HG03457 (cell line): ENCODE measurements around the gene CDKN2AIPNL.
A peak's percentile ranks its signal among the peaks of the same experiment; 100 is the strongest.
"Not testable (repeated sequence)": the region's sequence is repeated elsewhere in the genome, so short reads cannot be mapped to it uniquely, and the experiment has no call there.

Source experiments
- ATAC-seq: cut with Tn5 transposase; IDR thresholded peaks from one replicate; pipeline ENCODE4 v1.9.1; 2021; ENCODE audit warnings: moderate number of reproducible peaks; ENCODE audit not compliant: unreplicated experiment

Gene CDKN2AIPNL

DNA sequence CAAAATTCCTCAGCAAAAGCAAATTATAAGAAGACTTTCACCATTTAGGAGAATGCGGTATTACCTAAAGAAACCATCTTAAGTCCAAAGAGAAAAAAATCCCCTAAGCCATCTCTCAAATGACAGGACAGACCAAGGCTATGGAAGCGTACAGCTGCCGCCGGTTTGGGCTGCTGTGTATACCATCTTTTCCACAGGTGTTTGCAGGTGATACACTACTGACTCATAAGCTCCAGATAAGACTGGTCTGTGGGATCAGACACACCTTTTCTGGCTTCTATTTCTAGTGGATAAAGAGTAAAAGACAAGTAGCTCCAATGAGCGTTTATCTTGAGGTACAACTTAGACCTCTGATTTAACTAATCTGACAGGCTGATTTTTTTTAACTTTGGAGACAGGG lies 7.7 kb downstream of the CDKN2AIPNL start:
- ATAC-seq, result no peak

DNA sequence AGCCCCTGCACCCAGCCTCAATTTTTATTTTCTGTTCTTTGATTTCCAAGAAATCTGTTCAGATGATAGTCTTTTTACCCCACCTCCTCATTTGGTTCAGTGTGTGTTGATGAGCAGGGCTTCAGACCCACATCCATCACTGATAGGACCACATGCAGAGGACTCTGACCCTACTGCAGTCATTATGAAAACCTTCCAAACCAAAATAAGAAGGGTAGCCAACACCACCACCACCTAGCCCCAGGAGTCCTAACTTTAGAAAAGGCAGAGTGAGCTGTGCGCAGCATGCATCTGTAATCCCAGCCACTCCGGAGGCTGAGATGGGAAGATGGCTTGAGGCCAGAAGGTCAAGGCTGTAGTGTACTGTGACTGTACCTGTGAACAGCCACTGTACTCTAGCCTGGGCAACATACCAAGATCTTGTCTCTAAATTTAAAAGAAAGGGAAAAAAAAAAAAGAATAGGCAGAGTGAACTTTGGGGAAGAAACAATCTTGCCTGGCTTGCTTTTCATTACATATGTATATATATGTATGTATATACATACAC lies 13.0 kb downstream of the CDKN2AIPNL start:
- no peak for ATAC-seq

DNA sequence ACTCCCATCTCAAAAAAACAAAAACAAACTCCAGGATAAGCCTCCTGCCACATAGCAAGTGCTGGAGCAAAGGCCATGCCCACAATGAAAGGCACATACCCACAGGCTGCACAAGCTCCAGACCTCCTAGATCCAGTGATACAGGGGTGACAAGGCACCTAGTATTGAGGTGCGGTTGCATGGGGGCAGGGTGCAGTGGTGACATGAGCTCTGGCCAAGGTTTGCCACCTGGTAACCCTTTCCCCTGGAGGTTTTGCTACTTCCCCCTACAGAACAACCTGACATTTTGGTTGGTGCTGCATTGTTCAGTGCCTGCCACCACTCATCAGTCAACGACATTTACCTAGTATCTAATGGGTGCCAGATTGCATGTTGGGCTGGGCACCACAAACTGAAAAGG lies 14.5 kb downstream of the CDKN2AIPNL start:
- ATAC-seq, result no peak

DNA sequence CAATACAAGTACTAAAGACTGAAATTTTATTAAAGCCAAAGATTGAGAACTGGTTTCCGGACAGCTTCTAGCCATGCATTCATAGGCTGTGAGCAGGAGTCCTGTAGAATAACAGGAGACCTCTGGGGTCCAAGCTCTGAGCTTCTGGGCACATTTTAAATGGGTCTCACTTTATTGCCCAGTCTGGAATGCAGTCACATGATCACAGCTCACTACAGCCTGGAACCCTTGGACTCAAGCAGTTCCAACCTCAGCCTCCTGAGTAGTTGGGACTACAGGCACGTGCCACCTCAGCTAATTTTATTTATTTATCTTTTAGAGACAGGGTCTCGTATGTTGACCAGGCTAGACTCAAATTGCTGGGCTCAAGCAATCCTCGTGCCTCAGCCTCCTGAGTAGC lies 15.4 kb downstream of the CDKN2AIPNL start:
- ATAC-seq, result no peak

DNA sequence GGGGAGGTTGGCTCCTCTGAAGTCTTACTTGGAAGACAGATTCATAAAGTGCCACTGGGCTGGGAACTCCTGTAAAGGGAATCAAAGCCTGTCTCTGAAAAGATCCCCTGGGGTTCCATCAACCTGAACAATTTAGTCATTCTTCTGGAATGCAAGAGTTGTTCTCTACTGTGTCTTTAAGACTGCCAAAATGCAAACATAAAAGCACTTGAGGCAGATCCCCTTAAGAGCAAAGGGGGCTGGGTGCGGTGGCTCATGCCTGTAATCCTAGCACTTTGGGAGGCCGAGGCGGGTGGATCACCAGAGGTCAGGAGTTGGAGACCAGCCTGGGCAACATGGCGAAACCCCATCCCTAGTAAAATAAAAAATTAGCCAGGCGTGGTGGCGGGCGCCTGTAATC lies 16.7 kb downstream of the CDKN2AIPNL start:
- no peak for ATAC-seq

DNA sequence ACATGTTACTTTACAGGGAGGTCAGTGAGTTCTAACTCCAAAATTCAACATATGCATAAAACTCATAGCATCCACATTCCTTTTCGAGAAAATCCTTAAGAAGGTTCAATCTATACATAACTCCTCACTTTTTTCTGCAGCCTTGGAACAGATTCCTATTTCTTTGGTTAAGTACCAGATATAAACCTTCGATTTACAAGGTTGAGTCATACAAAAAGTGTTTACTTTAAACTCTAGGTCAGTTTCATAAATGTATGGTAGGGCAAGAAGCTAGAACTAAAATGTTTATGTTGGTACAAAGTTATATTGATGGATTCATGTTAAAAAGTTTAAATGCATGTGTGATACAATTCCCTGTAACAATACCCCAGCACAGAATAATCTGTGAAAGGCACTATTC lies 19.4 kb downstream of the CDKN2AIPNL start:
- no peak for ATAC-seq

DNA sequence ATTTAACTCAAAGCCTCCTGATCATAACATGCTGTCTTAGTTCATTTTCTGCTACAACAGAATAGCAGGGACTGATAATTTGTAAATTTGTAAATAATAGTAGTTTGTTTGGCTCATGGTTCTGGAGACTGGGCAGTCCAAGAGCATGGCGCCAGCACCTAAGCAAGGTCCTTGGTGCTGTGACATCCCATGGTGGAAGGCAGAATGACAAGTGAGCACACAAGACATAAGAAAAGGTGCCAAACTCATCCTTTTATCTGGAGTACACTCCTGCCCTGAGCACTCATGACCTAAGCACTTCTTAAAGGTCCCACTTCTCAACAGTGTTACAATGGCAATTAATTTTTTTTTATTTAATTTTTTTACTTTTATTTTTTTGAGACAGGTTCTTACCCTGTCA lies 24.2 kb downstream of the CDKN2AIPNL start:
- no peak for ATAC-seq

DNA sequence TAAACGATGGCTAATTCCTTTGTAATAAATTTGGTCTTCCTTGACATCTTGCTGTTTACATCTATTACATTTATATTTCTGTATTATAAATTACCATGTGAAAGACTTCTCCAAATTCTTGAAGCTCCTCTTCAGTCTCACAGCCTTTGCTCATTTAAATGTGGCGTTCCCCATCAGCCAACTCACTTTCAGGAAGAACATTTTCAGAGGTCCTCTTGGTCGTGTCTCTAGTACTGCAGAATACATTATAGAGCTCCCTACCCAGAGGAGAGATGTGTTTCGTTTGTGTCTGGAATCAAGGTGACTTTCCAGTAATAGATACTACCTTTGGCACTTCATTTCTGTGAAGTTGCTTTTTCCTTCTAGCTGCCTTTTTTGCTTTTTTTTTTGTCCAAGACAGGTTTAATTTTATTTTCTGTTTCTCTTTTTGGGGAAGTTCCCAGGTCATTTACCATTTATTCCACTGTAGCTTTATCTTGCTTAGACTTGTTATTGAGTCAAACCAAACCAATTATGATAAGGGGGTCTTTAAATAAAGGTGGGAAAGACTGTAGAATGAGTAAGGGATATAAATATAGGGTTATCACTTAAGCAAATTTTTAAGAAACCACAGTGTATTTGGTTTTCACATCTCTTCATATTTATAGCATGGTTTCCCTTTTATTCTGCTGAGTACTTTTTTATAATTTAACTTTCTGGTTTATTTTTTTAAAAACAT lies 27.5 kb downstream of the CDKN2AIPNL start:
- no peak for ATAC-seq

DNA sequence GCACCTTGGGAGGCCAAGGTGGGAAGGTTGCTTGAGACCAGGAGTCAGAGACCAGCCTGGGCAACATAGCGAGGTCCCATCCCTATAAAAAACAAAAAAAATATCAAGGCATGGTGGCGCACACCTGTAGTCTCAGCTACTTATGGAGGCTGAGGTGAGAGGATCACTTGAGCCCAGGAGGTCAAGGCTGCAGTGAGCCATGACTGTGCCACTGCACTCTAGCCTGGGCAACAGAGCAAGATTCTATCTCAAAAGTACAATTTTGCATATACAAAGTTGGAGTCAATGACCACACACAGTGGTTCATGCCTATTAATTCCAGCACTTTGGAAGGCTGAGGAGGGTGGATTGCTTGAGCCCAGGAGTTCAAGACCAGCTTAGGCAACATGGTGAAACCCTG lies 29.5 kb downstream of the CDKN2AIPNL start:
- not testable (repeated sequence) for ATAC-seq

DNA sequence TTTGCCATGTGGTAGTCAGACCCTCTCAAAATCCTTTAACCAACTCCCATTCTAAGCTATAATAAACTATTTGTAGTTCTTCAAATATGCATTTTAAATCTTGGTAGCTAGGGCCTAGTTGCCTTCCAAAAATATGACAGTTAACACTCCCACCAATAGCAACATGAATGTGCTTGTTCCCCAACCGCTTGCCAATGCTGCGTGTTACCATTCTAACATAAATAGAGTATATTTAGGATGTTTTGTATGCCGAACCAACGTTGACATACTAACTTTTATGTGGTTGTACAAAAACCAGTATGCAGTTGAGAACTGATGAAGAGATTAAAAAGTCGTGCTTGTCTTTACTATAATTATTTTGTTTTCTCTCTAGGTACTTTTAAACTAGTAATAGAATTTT lies 31.3 kb downstream of the CDKN2AIPNL start:
- no peak for ATAC-seq

DNA sequence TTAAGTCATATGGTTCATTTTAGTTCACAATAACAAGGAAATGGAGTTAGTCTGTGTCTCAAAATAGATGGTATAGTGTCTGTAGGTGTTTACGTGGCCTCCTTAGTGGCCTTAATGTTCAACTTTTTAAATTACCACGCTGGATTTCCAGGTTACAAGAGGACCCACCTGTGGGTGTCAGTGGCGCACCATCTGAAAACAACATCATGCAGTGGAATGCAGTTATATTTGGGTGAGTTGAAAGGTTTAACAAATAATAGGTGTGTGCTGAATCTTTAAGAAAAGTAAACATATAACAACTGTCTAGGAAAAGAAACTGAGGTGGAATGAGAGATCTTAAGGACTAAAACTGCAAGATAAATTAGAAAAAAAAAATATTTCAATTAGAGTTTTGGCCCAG lies 37.4 kb downstream of the CDKN2AIPNL start:
- no peak for ATAC-seq

DNA sequence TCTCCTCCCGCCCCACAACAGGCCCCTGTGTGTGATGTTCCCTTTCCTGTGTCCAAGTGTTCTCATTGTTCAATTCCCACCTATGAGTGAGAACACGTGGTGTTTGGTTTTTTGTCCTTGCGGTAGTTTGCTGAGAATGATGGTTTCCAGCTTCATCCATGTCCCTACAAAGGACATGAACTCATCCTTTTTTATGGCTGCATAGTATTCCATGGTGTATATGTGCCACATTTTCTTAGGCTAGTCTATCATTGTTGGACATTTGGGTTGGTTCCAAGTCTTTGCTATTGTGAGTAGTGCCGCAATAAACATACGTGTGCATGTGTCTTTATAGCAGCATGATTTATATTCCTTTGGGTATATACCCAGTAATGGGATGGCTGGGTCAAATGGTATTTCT lies 38.0 kb downstream of the CDKN2AIPNL start:
- not testable (repeated sequence) for ATAC-seq

DNA sequence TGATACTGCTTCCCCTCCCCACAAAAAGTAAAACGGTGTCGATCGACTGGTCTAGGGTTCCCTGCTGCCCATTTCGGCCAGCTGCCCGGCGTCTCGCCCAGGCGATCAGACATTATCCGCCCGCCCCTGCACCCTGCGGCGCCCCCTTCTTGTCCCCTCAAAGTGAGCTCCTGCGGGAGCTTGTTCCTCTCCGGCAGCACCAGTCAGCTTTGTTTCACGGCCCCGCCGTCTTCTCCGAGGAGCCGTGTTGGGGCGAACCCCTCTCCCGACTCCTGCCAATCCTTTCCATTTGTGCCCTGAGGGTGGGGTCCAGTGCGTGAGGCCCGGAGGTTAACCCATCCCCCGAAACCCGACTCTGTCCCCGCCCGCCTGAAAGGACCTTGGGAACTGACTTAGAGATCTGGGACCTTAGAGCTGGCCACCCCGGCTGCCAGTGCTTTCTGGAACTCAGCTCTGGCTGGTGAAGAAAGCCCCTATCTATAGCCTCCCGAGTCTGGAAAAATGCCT lies 39.8 kb downstream of the CDKN2AIPNL start:
- peak; percentile 1 for ATAC-seq

DNA sequence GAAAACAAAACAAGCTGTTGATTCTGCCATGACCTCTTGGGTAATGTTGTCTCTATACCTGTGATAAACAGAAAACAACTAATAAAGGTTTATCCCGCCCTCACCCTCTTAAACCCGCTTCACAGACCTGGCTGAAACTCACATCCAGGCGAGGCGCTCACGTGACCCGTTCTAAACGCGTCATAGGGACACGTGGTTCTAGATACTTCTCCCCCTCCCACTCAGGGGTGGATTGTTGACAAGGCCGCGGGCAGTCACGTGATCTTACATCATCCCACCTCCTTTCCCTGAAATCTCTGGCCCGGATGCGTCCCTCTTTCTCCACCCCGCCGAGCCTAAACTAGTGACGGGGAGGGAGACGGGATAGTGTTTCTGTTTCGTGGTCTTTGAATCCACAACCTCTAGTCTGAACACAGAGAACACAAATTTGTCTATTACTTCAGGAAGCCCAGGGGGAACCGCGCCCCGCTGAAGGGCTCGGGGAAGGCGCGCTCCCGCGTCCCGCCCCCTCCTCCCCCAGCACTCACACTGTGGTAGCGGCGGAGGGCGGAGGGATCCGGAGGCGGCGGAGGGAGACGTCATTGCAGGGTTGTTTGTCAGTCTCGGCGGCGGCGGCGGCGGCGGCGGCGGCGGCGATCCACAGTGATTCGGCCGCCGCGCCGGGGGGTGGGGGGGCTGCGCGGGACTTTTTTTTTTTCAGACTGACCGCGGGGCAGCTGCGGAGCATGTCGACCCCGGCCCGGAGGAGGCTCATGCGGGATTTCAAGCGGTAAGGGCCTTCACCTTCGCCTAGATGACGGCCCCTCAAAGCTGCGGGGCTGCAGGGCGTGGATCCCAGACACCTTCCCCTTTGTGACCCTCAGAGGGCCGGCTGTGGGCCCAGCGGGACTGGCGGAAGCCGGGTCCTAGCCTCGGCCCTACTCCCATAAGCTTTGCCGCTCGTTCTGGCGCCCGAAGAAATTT lies 40.5 kb downstream of the CDKN2AIPNL start, which contains the start of gene UBE2B:
Gene UBE2B, plus strand, starts transcription at position 699 of the 963 bp plus-strand sequence. Its CDS starts 27 bp downstream, at position 726.
- peak; percentile 65 for ATAC-seq

DNA sequence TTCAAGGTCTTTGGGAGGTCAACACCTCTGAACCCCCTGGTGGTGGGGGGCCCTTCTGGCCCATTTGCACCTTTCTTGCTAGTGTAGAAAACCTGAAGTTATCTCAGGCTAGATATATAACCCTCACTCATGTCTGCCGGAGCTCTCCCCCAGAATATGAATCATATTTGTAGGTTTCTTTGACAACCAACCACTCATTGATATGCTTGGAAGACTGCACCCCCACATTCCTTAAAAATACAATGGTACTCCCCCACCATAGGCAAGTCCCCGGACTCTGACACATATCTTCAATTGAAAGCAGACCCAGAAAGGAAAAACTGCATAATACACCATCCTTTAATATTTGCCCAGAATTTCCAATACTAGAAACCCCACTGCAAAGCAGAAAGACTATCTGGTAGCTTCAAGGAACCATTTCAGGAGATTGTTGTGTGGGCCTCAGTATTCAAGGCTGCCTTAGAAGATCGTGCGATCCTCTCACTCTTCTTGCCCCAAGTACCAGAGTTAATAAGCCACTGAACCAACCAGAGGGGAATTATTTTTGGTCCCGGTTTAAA lies 41.3 kb downstream of the CDKN2AIPNL start:
- ATAC-seq, result peak; percentile 19

DNA sequence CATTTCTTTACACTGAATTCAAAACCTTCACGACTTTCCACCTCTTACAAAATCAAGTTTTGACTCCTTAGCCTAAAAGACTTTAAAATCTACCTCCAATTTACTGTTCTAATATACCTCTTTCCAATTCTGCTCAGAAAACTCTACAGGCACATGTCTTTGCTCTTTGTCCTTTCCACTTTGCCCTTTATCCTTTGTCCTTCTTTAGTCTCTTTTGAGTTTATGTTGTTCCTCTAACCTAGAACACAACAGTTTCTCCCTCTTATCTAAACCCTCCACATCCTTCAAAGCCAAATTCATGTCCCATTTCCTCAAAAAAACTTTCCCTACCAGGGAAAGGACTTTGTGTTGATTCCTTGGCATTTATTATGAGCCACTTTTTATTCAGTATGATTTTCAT lies 46.1 kb downstream of the CDKN2AIPNL start:
- no peak for ATAC-seq

DNA sequence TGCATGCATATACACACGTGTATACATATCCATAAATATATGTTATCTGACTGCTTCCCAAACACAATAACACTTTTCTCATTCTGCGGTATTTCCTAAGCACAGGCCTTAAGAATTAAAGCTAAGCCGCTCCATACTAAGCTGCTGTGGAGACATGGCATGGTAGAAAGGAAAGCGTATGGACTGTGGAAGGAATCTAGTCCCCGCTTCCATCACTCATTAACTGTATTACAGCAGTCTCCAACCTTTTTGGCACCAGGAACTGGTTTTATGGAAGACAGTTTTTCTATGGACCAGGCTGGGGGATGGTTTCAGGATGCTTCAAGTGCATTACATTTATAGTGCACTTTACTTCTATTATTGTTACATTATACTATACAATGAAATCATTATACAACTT lies 56.0 kb downstream of the CDKN2AIPNL start:
- no peak for ATAC-seq
